ENCODE results near the gene GRK1. TPM values are rescaled to one million over a fixed set of nuclear protein-coding genes. Genes with fewer than 3 reads are reported as not detected.
"Not testable (repeated sequence)": the region's sequence is repeated elsewhere in the genome, so short reads cannot be mapped to it uniquely, and the experiment has no call there.

GRK1 gene
- total RNA-seq, 4 donors from 2014 or later, result not detected

GRCh38 chr13:113623491-113624234, 43.4 kb upstream of the GRK1 start:
- peaks cover 0 to 7% (median 0%) of the 10 kb centered on the region in 4 donors for H3K36me3 ChIP-seq
- in situ Hi-C loops (cut with MboI; ENCODE audit: low pct_ligation_motif_present in 1 of 4, low pct_unique_long_range_greater_than_20kb in 1 of 4, low sequenced_read_pairs in 3 of 4), result no loop called here
- no peak for TF ChIP-seq EP300 (IDR thresholded peaks at IDR 0.05; ENCODE audit: low read depth)
- TF ChIP-seq POLR2AphosphoS5 (IDR thresholded peaks at IDR 0.05), result no peak
- TF ChIP-seq POLR2A (IDR thresholded peaks at IDR 0.05), result no peak
- TF ChIP-seq CTCF (IDR thresholded peaks at IDR 0.05), result no peak

GRCh38 chr13:113624235-113624587, 42.8 kb upstream of the GRK1 start:
- Histone ChIP-seq H3K27ac (no peak overlapping the region), H3K36me3 (peaks cover 0 to 7% (median 0%) of the 10 kb centered on the region in 4 donors), H3K27me3 (no peaks in the 10 kb centered on the region), H3K9me3 (no peaks in the 10 kb centered on the region), H3K4me3 (no peak overlapping the region), H3K4me1 (no peaks in the 10 kb centered on the region)
- DNase-seq, result no peak
- in situ Hi-C loops (cut with MboI; ENCODE audit: low pct_ligation_motif_present in 1 of 4, low pct_unique_long_range_greater_than_20kb in 1 of 4, low sequenced_read_pairs in 3 of 4), result no loop called here
- 74 to 90% methylated on average over 3 to 9 of the region's 9 CpGs for WGBS, 2 donors (ENCODE audit: low coverage in 1 of 2)
- no peak for TF ChIP-seq POLR2AphosphoS5 (IDR thresholded peaks at IDR 0.05)
- no peak for TF ChIP-seq POLR2A (IDR thresholded peaks at IDR 0.05)
- no peak for TF ChIP-seq EP300 (IDR thresholded peaks at IDR 0.05; ENCODE audit: low read depth)
- no peak for TF ChIP-seq CTCF (IDR thresholded peaks at IDR 0.05)
- intact Hi-C loops (cut with DNase I; ENCODE audit: low total_unique reads), result no loop called here

More at GRCh38 chr13:113623491-113624234, 43.4 kb upstream of the GRK1 start:
- Histone ChIP-seq H3K4me1 (no peaks in the 10 kb centered on the region), H3K27ac (no peak overlapping the region), H3K9me3 (no peaks in the 10 kb centered on the region), H3K27me3 (no peaks in the 10 kb centered on the region), H3K4me3 (no peak overlapping the region)
- WGBS, 2 donors (ENCODE audit: low coverage in 1 of 2), result 92% methylated on average over 14 of the region's 20 CpGs; no CpG with 5 or more reads in 1 of the 2 donors
- intact Hi-C loops (cut with DNase I; ENCODE audit: low total_unique reads), result no loop called here
- DNase-seq, result no peak

- H3K36me3 ChIP-seq, result not testable (repeated sequence)
These were observed 42.2 kb upstream of the GRK1 start for GRCh38 chr13:113624640-113625304.

GRCh38 chr13:113625965-113626721, 40.9 kb upstream of the GRK1 start:
- Histone ChIP-seq H3K4me1 (no peaks in the 10 kb centered on the region), H3K9me3 (no peaks in the 10 kb centered on the region), H3K4me3 (no peak overlapping the region), H3K27ac (no peak overlapping the region), H3K27me3 (no peaks in the 10 kb centered on the region), H3K36me3 (peaks cover 0 to 7% (median 0%) of the 10 kb centered on the region in 4 donors)
- DNase-seq, result no peak
- intact Hi-C loops (cut with DNase I; ENCODE audit: low total_unique reads), result no loop called here
- TF ChIP-seq EP300 (IDR thresholded peaks at IDR 0.05; ENCODE audit: low read depth) (no peak), POLR2A (IDR thresholded peaks at IDR 0.05) (no peak), CTCF (IDR thresholded peaks at IDR 0.05) (no peak), POLR2AphosphoS5 (IDR thresholded peaks at IDR 0.05) (no peak)
- WGBS, 2 donors (ENCODE audit: low coverage in 1 of 2), result 83 to 89% methylated on average over 5 to 24 of the region's 24 CpGs
- in situ Hi-C loops (cut with MboI; ENCODE audit: low pct_ligation_motif_present in 1 of 4, low pct_unique_long_range_greater_than_20kb in 1 of 4, low sequenced_read_pairs in 3 of 4), result no loop called here

More at GRCh38 chr13:113624640-113625304, 42.2 kb upstream of the GRK1 start:
- H3K27me3 ChIP-seq; H3K9me3 ChIP-seq; DNase-seq; H3K4me3 ChIP-seq; intact Hi-C loops (cut with DNase I; ENCODE audit: low total_unique reads); H3K4me1 ChIP-seq; H3K27ac ChIP-seq; in situ Hi-C loops (cut with MboI; ENCODE audit: low pct_ligation_motif_present in 1 of 4, low pct_unique_long_range_greater_than_20kb in 1 of 4, low sequenced_read_pairs in 3 of 4): not testable (repeated sequence)
- 92 to 97% methylated on average over 9 to 14 of the region's 14 CpGs for WGBS, 2 donors (ENCODE audit: low coverage in 1 of 2)
